DOHH2 (cell line): ENCODE data around the gene PLA2G4E.

Experiments
- EZH2phosphoT487 ChIP-seq: fragments of 200-600 bp; sonication (generic); IDR thresholded peaks from 2 replicates; pipeline ENCODE4 v1.6.1; 2017; ENCODE audit warnings: borderline replicate concordance, mild to moderate bottlenecking, antibody characterized with exemption, low read length, moderate library complexity, mixed read lengths
- TF ChIP-seq, protein P1 (sequence below): fragments of 200-600 bp; sonication (generic); IDR thresholded peaks from one replicate; pipeline ENCODE4 v1.5.1; 2014; ENCODE audit warnings: antibody characterized with exemption, mild to moderate bottlenecking, low read depth, low read length; ENCODE audit not compliant: poor library complexity, severe bottlenecking

DNA sequence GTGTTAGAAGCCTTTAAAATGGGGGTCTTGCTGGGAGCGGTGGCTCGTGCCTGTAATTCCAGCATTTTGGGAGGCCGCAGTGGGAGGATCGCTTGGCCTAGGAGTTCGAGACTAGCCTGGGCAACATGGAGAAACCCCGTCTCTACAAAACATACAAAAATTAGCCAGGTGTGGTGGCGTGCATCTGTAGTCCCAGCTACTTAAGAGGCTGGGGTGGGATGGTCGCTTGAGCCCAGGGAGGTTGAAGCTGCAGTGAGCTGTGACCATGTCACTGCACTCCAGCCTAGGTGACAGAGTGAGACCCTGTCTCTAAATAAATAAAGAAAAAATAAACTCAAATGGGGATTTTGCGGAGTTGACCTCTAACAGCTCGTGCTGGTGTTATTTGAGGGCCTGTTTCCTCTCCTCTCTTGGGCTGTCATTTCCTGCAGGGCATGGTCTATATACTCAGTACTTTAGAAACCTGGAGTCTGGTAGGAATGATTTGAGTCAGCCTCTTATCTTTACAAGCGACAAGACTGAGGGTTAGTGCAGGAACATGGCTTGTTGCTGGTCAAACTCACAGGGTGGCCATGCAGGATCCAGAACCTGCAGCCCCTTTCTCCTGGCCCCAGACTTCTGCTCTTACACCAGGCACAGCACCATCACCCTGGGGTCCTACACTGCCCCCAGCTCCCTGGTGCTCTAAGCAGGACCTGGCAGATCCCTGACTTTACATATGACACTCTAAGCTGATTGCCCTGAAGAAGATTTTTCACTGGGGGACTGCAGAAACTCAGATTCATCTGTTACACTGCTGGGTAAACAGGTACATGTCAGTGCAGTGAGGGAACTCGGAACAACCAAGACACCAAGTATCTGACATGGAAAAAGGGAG lies 63.6 kb downstream of the PLA2G4E start:
- TF ChIP-seq, protein P1, sequence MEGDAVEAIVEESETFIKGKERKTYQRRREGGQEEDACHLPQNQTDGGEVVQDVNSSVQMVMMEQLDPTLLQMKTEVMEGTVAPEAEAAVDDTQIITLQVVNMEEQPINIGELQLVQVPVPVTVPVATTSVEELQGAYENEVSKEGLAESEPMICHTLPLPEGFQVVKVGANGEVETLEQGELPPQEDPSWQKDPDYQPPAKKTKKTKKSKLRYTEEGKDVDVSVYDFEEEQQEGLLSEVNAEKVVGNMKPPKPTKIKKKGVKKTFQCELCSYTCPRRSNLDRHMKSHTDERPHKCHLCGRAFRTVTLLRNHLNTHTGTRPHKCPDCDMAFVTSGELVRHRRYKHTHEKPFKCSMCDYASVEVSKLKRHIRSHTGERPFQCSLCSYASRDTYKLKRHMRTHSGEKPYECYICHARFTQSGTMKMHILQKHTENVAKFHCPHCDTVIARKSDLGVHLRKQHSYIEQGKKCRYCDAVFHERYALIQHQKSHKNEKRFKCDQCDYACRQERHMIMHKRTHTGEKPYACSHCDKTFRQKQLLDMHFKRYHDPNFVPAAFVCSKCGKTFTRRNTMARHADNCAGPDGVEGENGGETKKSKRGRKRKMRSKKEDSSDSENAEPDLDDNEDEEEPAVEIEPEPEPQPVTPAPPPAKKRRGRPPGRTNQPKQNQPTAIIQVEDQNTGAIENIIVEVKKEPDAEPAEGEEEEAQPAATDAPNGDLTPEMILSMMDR: no peak
- no peak for TF ChIP-seq EZH2phosphoT487
